ENCODE results near the gene FCHSD1.

GRCh38 chr5:141650851-141651727, at the start of gene FCHSD1:
- TF ChIP-seq, protein P1, sequence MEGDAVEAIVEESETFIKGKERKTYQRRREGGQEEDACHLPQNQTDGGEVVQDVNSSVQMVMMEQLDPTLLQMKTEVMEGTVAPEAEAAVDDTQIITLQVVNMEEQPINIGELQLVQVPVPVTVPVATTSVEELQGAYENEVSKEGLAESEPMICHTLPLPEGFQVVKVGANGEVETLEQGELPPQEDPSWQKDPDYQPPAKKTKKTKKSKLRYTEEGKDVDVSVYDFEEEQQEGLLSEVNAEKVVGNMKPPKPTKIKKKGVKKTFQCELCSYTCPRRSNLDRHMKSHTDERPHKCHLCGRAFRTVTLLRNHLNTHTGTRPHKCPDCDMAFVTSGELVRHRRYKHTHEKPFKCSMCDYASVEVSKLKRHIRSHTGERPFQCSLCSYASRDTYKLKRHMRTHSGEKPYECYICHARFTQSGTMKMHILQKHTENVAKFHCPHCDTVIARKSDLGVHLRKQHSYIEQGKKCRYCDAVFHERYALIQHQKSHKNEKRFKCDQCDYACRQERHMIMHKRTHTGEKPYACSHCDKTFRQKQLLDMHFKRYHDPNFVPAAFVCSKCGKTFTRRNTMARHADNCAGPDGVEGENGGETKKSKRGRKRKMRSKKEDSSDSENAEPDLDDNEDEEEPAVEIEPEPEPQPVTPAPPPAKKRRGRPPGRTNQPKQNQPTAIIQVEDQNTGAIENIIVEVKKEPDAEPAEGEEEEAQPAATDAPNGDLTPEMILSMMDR (conservative IDR thresholded peaks at IDR 0.05; ENCODE audit: low read length) = no peak
- TF ChIP-seq EZH2phosphoT487 (IDR thresholded peaks at IDR 0.05; ENCODE audit: borderline replicate concordance) = no peak

Measured in Loucy (cell line).